Heart left ventricle (tissue), 16 donors: ENCODE measurements around the gene PHACTR3. TPM values are rescaled to one million over a fixed set of nuclear protein-coding genes. Genes with fewer than 3 reads are reported as not detected.

Experiments used
- ATAC-seq, 4 donors: fragments of 200-7000 bp; cut with Tn5 transposase; one replicate each; pipeline ENCODE4 v1.9.1; 2020 to 2022; ENCODE audit warnings: moderate library complexity in 4 of 4, mild to moderate bottlenecking in 3 of 4, moderate number of reproducible peaks in 1 of 4
- DNase-seq, 5 donors: peaks; one replicate each; pipeline ENCODE4 v3.0.0-alpha.2; 2020
- H3K27ac ChIP-seq, 12 donors: fragments of 200-600 bp; sonication (generic) in 4 of 12; one replicate each; pipeline versions ENCODE4 v1.5.0 to v1.8.0; 2016 to 2022; ENCODE audit warnings: mild to moderate bottlenecking in 2 of 12
- H3K27me3 ChIP-seq, 9 donors: fragments of 200-600 bp; sonication (generic) in 2 of 9; one replicate each; pipeline versions ENCODE4 v1.5.1 to v1.8.0; 2016 to 2022; ENCODE audit warnings: mild to moderate bottlenecking in 3 of 9
- H3K36me3 ChIP-seq, 9 donors: fragments of 200-600 bp; sonication (generic) in 2 of 9; one replicate each; pipeline versions ENCODE4 v1.5.0 to v1.8.0; 2018 to 2022; ENCODE audit warnings: mild to moderate bottlenecking in 2 of 9
- H3K4me1 ChIP-seq, 12 donors: fragments of 200-600 bp; sonication (generic) in 4 of 12; one replicate each; pipeline versions ENCODE4 v1.5.0 to v1.8.0; 2016 to 2022; ENCODE audit warnings: mild to moderate bottlenecking in 3 of 12
- H3K4me3 ChIP-seq, 12 donors: fragments of 200-600 bp; sonication (generic) in 4 of 12; one replicate each; pipeline versions ENCODE4 v1.5.0 to v1.8.0; 2017 to 2022; ENCODE audit warnings: mild to moderate bottlenecking in 9 of 12, moderate library complexity in 4 of 12
- H3K9me3 ChIP-seq, 12 donors: fragments of 200-600 bp; sonication (generic) in 4 of 12; one replicate each; pipeline versions ENCODE4 v1.5.0 to v1.8.0; 2016 to 2022; ENCODE audit warnings: mild to moderate bottlenecking in 1 of 12
- POLR2A ChIP-seq, 2 donors: fragments of 450-650 bp; IDR thresholded peaks; one replicate each; pipeline ENCODE4 v1.6.1; 2017; ENCODE audit warnings: antibody characterized with exemption in 2 of 2, mild to moderate bottlenecking in 2 of 2, moderate library complexity in 2 of 2
- WGBS, 4 donors: extraction: QIAGEN DNeasy Blood & Tissue Kit in 2 of 4; methylation state at CpG; one replicate each; pipeline versions ENCODE4 v1.1.5 to v1.1.7; 2013 to 2018; 5-methylcytosine and 5-hydroxymethylcytosine counted together
- intact Hi-C, 10 donors: fragments of 100-400 bp; cut with DNase I; formaldehyde crosslinking; loops; one replicate each; pipeline versions ENCODE4 v1.11.1 to v1.14.2; 2022
- polyA plus RNA-seq, 2 donors: library from polyadenylated mRNA; stranded (reverse); fragments of 200-250 nt; gene quantifications; one replicate each; pipeline ENCODE4 v1.2.3, GENCODE V29; 2013
- total RNA-seq, 9 donors: library from RNA; depleted of rRNA in 2 of 9; stranded (reverse); fragments of >200 nt in 2 of 9; fragmentation: NEBNext Ultra II Directional in 3 of 9; extraction: Animal tissue kit (Norgen Biotek cat#: 25700) in 3 of 9; gene quantifications; one replicate each; pipeline versions ENCODE4 v1.1.0 to v1.2.4, GENCODE V29; 2016 to 2023
- TF ChIP-seq, protein P1 (sequence below), 12 donors: fragments of 200-600 bp; sonication (generic) in 4 of 12; IDR thresholded peaks; one replicate each; pipeline versions ENCODE4 v1.5.0 to v1.8.0; 2018 to 2022; ENCODE audit warnings: antibody characterized with exemption in 12 of 12, mild to moderate bottlenecking in 5 of 12
- donor health status: ischemic (EF 13 %, LVEDD 7.1; RV severe dilation, severe dysfunction).
- donor health status: healthy with polysubstance abuse.
- donor health status: DM: no; HTN: yes; CAD: no.
- donor health status: DM: no; HTN: no; CAD: no.
- donor health status: ischemic (EF 25% LVEDD 6.9; RV normal size, moderate dysfunction).
- donor health status: ischemic (EF 25% LVEDD 5.7; RV mildly dilated, moderate dysfunction).
- donor health status: healthy.
- donor health status: DM: yes; HTN: yes; CAD: no.
- donor health status: ischemic (EF 35%, LVEDD 5.7; RV mildly dilated, moderate dysfunction).
- donor health status: nonischemic (EF 11% LVEDD 7.7; RV severe dilation, severe dysfunction).
- donor health status: DM: yes; HTN: yes; CAD: no.
- donor health status: PGD.
- donor health status: ischemic (EF 29% LVEDD 5.4; RV normal size, mild dysfunction).
- donor health status: nonischemic (EF 23%, LVEDD 6.1; RV moderate dilation, normal function).

Gene PHACTR3
- total and polyA plus RNA-seq, 11 donors, result 0.19 to 14.6 (median 3.5) TPM

DNA sequence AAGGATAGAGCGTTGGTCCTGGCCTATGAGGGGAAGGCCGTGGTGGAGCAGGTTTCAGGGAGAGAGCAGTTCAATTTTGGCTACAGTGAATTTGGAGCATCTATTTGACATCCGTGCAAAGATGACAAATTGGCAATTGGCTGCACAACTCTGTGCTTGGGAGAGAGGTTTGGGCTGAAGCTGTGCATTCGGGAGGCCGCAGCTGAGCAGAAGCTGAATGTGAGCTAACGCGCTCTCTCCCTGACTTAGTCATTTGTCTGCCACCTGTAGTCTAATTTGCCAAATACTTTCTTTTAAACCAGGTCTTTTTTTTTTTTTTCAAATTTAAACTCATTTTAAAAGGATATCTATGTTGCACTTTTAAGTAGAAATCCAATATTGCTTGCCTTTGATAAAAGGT, 78.8 kb downstream of the PHACTR3 start:
- 85 to 92% (median 92%) methylated on average over 7 of the region's 7 CpGs for WGBS, 4 donors
- Histone ChIP-seq H3K9me3 (no peaks in the 10 kb centered on the region), H3K4me1 (peaks cover 0 to 4% (median 0%) of the 10 kb centered on the region in 12 donors), H3K27me3 (peaks cover 0 to 24% (median 1%) of the 10 kb centered on the region in 9 donors), H3K36me3 (no peaks in the 10 kb centered on the region), H3K27ac (no peak overlapping the region), H3K4me3 (no peak overlapping the region)
- DNase-seq, result no peak
- intact Hi-C loops, result no loop called here
- no peak for ATAC-seq
- no peak for TF ChIP-seq POLR2A (IDR thresholded peaks at IDR 0.05)
- TF ChIP-seq, protein P1, sequence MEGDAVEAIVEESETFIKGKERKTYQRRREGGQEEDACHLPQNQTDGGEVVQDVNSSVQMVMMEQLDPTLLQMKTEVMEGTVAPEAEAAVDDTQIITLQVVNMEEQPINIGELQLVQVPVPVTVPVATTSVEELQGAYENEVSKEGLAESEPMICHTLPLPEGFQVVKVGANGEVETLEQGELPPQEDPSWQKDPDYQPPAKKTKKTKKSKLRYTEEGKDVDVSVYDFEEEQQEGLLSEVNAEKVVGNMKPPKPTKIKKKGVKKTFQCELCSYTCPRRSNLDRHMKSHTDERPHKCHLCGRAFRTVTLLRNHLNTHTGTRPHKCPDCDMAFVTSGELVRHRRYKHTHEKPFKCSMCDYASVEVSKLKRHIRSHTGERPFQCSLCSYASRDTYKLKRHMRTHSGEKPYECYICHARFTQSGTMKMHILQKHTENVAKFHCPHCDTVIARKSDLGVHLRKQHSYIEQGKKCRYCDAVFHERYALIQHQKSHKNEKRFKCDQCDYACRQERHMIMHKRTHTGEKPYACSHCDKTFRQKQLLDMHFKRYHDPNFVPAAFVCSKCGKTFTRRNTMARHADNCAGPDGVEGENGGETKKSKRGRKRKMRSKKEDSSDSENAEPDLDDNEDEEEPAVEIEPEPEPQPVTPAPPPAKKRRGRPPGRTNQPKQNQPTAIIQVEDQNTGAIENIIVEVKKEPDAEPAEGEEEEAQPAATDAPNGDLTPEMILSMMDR (IDR thresholded peaks at IDR 0.05), result no peak

DNA sequence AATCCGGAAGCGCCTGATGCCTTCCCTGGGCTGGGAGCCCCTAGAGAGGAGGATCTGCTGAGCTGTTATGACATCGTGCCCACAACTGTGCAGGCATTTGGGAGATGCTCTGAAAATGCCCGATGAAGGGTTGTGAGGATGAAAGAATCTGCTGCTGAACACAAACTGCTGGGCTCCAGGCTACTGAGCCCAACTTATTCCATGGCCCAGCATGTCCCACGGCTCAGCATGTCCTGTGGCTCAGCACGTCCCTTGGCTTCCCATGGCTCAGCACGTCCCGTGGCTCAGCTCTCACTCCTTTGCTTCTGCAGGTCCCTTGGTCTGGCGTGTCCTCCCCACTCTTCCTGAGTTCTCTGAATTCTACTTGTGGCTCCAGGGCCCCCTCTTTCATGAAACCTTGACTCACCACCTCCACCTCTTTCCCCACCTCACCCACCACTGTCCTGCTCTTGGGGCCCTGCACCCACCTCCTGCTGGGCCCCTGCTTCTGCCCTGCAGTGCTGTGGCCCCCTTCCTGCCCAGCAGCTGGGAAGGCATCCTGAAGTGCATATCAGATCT, 80.4 kb downstream of the PHACTR3 start:
- Histone ChIP-seq H3K36me3 (no peaks in the 10 kb centered on the region), H3K9me3 (no peaks in the 10 kb centered on the region), H3K27me3 (peaks cover 0 to 10% (median 0%) of the 10 kb centered on the region in 9 donors), H3K4me1 (peaks cover 0 to 9% (median 0%) of the 10 kb centered on the region in 12 donors), H3K4me3 (no peak overlapping the region), H3K27ac (no peak overlapping the region)
- intact Hi-C loops, result no loop called here
- TF ChIP-seq, protein P1 (IDR thresholded peaks at IDR 0.05), result no peak
- no peak for TF ChIP-seq POLR2A (IDR thresholded peaks at IDR 0.05)
- 83 to 87% (median 85%) methylated on average over 9 of the region's 9 CpGs for WGBS, 4 donors
- ATAC-seq (no peak), DNase-seq (no peak)

DNA sequence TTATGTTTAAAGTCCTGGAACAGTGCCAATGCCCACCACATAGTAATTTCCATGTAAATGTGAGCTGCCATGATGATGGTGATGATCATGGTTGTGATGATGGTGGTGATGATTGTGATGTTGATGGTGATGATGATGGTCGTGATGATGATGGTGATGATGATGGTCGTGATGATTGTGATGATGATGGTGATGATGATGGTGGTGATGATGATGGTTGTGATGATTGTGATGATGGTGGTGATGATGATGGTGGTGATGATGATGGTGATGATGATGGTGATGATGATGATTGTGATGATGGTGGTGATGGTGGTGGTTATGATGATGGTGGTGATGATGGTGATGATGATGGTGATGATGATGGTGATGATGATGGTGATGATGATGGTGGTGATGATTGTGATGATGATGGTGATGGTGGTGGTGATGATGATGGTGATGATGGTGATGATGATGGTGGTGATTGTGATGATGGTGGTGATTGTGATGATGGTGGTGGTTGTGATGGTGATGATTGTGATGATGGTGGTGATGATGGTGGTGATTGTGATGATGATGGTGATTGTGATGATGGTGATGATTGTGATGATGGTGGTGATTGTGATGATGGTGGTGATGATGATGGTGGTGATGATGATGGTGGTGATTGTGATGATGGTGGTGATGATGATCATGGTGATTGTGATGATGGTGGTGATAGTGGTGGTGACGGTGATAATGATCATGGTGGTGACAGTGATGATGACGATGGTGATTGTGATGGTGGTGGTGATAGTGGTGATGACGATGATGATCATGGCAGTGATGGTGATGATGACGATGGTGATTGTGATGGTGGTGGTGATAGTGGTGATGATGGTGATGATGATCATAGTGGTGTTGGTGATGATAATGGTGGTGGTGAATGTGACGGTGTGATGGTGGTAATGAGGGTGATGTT, 82.3 kb downstream of the PHACTR3 start:
- peaks cover 0 to 5% (median 0%) of the 10 kb centered on the region in 9 donors for H3K27me3 ChIP-seq
- no peak overlapping the region for H3K27ac ChIP-seq
- 93 to 94% (median 94%) methylated on average over 7 of the region's 7 CpGs for WGBS, 4 donors
- no peak overlapping the region for H3K4me3 ChIP-seq
- H3K36me3 ChIP-seq, result no peaks in the 10 kb centered on the region
- peaks cover 0 to 9% (median 0%) of the 10 kb centered on the region in 12 donors for H3K4me1 ChIP-seq
- ATAC-seq, result no peak
- no peak for TF ChIP-seq POLR2A (IDR thresholded peaks at IDR 0.05)
- TF ChIP-seq, protein P1 (IDR thresholded peaks at IDR 0.05), result no peak
- no peak for DNase-seq
- intact Hi-C loops, result no loop called here
- no peaks in the 10 kb centered on the region for H3K9me3 ChIP-seq

DNA sequence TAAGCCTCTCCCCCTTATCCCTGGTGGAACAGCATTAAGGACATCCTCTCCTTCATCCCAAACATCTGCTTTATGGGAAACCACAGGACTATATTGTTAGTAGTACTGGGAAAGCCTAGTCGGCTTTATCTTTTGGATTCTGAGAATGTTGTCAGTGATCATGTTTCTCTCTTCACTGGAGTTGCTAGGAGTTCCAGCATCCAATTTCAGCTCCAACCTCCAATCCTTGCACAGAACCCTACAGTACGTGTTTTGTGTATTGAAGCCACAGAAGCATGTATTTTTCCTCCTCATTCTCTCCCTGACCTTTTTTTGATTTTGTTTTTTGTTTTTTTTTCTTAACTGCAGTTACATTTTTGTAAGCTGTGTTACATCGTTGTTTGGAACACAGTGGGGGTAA, 84.0 kb downstream of the PHACTR3 start:
- no peak for ATAC-seq
- 45 to 59% (median 49%) methylated on average over 3 of the region's 3 CpGs for WGBS, 4 donors
- intact Hi-C loops, result no loop called here

More for the DNA sequence above, 84.0 kb downstream of the PHACTR3 start:
- peaks cover 0 to 14% (median 0%) of the 10 kb centered on the region in 12 donors for H3K4me1 ChIP-seq
- H3K27me3 ChIP-seq, result peaks cover 0 to 5% (median 0%) of the 10 kb centered on the region in 9 donors
- no peak for DNase-seq
- H3K9me3 ChIP-seq, result no peaks in the 10 kb centered on the region
- no peak overlapping the region for H3K4me3 ChIP-seq
- H3K36me3 ChIP-seq, result no peaks in the 10 kb centered on the region
- no peak for TF ChIP-seq POLR2A (IDR thresholded peaks at IDR 0.05)
- H3K27ac ChIP-seq, result no peak overlapping the region
